ES-I3 (cell line): ENCODE measurements around the gene FBXO47.

Experiments used
- H3K36me3 ChIP-seq: 2 replicates; pipeline ENCODE4 v1.6.1; 2013; ENCODE audit warnings: mild to moderate bottlenecking, low read length, control low read depth, moderate library complexity; ENCODE audit not compliant: insufficient read depth
- H3K4me1 ChIP-seq: 2 replicates; pipeline ENCODE4 v1.6.1; 2013; ENCODE audit warnings: mild to moderate bottlenecking, control low read depth, low read length; ENCODE audit not compliant: insufficient read depth
- H3K9ac ChIP-seq: 2 replicates; pipeline ENCODE4 v1.6.1; 2013; ENCODE audit warnings: low read depth, mild to moderate bottlenecking, low read length, moderate library complexity
- H3K9me3 ChIP-seq: 2 replicates; pipeline ENCODE4 v1.6.1; 2013; ENCODE audit warnings: mild to moderate bottlenecking, low read length, moderate library complexity; ENCODE audit not compliant: control insufficient read depth, insufficient read depth

FBXO47 gene

GRCh38 chr17:38967290-38967738, at the start of gene FBXO47:
FBXO47 (minus strand) TSS chr17:38967403; CDS start chr17:38963025, 4,378 bp downstream.
- H3K9me3 ChIP-seq, result no peaks in the 10 kb centered on the region
- no peaks in the 10 kb centered on the region for H3K36me3 ChIP-seq
- peak within 1 kb of the TSS; percentile 56 for H3K9ac ChIP-seq
- H3K4me1 ChIP-seq, result peaks cover 2% of the 10 kb centered on the region; the same call in 1 of the 2 replicates

GRCh38 chr17:39016193-39017153, 49.3 kb upstream of the FBXO47 start:
- no peaks in the 10 kb centered on the region for H3K9me3 ChIP-seq
- H3K4me1 ChIP-seq, result peaks cover 16% of the 10 kb centered on the region; the same call in 1 of the 2 replicates
- no peaks in the 10 kb centered on the region for H3K36me3 ChIP-seq
- H3K9ac ChIP-seq, result no peak overlapping the region

GRCh38 chr17:39015546-39015935, 48.3 kb upstream of the FBXO47 start:
- Histone ChIP-seq H3K9ac (no peak overlapping the region), H3K9me3 (no peaks in the 10 kb centered on the region), H3K36me3 (no peaks in the 10 kb centered on the region), H3K4me1 (peaks cover 16% of the 10 kb centered on the region; the same call in 1 of the 2 replicates)

GRCh38 chr17:39014795-39015545, 47.8 kb upstream of the FBXO47 start:
- Histone ChIP-seq H3K9me3 (no peaks in the 10 kb centered on the region), H3K36me3 (no peaks in the 10 kb centered on the region), H3K4me1 (peaks cover 16% of the 10 kb centered on the region; the same call in 1 of the 2 replicates), H3K9ac (no peak overlapping the region)

- Histone ChIP-seq H3K36me3 (no peaks in the 10 kb centered on the region), H3K9me3 (no peaks in the 10 kb centered on the region), H3K4me1 (peaks cover 19% of the 10 kb centered on the region; the same call in 1 of the 2 replicates), H3K9ac (no peak overlapping the region)
Measured at GRCh38 chr17:39014044-39014794, 47.0 kb upstream of the FBXO47 start.

GRCh38 chr17:39012725-39013124, 45.5 kb upstream of the FBXO47 start:
- Histone ChIP-seq H3K36me3 (no peaks in the 10 kb centered on the region), H3K9ac (no peak overlapping the region), H3K9me3 (0 out of 2 replicates have a peak, but pooled peaks cover 3% of the 10 kb centered on the region), H3K4me1 (peaks cover 12% of the 10 kb centered on the region; the same call in 1 of the 2 replicates)

GRCh38 chr17:39011907-39012468, 44.8 kb upstream of the FBXO47 start:
- Histone ChIP-seq H3K36me3 (no peaks in the 10 kb centered on the region), H3K9ac (peak overlapping the region; percentile 48; the same call in 1 of the 2 replicates), H3K9me3 (0 out of 2 replicates have a peak, but pooled peaks cover 3% of the 10 kb centered on the region), H3K4me1 (peaks cover 12% of the 10 kb centered on the region; the same call in 1 of the 2 replicates)

GRCh38 chr17:39009581-39010001, 42.4 kb upstream of the FBXO47 start:
- H3K9ac ChIP-seq, result no peak overlapping the region
- H3K9me3 ChIP-seq, result 0 out of 2 replicates have a peak, but pooled peaks cover 3% of the 10 kb centered on the region
- H3K4me1 ChIP-seq, result peaks cover 11% of the 10 kb centered on the region; the same call in 1 of the 2 replicates
- H3K36me3 ChIP-seq, result no peaks in the 10 kb centered on the region

- no peaks in the 10 kb centered on the region for H3K36me3 ChIP-seq
- 0 out of 2 replicates have a peak, but pooled peaks cover 7% of the 10 kb centered on the region for H3K4me1 ChIP-seq
- no peak overlapping the region for H3K9ac ChIP-seq
- H3K9me3 ChIP-seq, result 0 out of 2 replicates have a peak, but pooled peaks cover 3% of the 10 kb centered on the region
Measured at GRCh38 chr17:39008633-39009032, 41.4 kb upstream of the FBXO47 start.

GRCh38 chr17:39002991-39003715, 36.0 kb upstream of the FBXO47 start:
- no peaks in the 10 kb centered on the region for H3K36me3 ChIP-seq
- H3K4me1 ChIP-seq, result no peaks in the 10 kb centered on the region
- H3K9ac ChIP-seq, result no peak overlapping the region
- H3K9me3 ChIP-seq, result no peaks in the 10 kb centered on the region

- Histone ChIP-seq H3K9me3 (no peaks in the 10 kb centered on the region), H3K9ac (no peak overlapping the region; the same call in 1 of the 2 replicates), H3K4me1 (no peaks in the 10 kb centered on the region), H3K36me3 (no peaks in the 10 kb centered on the region)
Measured at GRCh38 chr17:39001703-39002637, 34.8 kb upstream of the FBXO47 start.

- Histone ChIP-seq H3K9me3 (peaks cover 3% of the 10 kb centered on the region; the same call in 1 of the 2 replicates), H3K36me3 (no peaks in the 10 kb centered on the region), H3K4me1 (no peaks in the 10 kb centered on the region), H3K9ac (no peak overlapping the region)
Measured at GRCh38 chr17:39000021-39000601, 32.9 kb upstream of the FBXO47 start.
